HCT116 (cell line): ENCODE measurements around the gene PRRX1. TPM values are rescaled to one million over a fixed set of nuclear protein-coding genes. Genes with fewer than 3 reads are reported as not detected.

Experiments used
- ATAC-seq: fragments of 200-7000 bp; cut with Tn5 transposase; 2 replicates; pipeline ENCODE4 v1.9.1; 2020; ENCODE audit warnings: mild to moderate bottlenecking, moderate library complexity
- BruUV-seq: library from RNA; stranded (reverse); fragments of 400-500 nt; replicated peaks from 2 replicates; lab custom pipeline; 2021; lab: Mats Ljungman, UMichigan
- CTCF ChIA-PET: fragments of 300-600 bp; sonication (Branson Sonifier 250); formaldehyde crosslinking; loops from one replicate; lab custom pipeline; 2021; ENCODE audit warnings: antibody characterized with exemption; lab: Charles Lee
- POLR2A ChIA-PET: fragments of 300-600, 350-600 bp; sonication (Branson Sonifier 250); formaldehyde crosslinking; loops from one replicate; lab custom pipeline; 2021; ENCODE audit warnings: antibody characterized with exemption; lab: Charles Lee
- RAD21 ChIA-PET, 2 experiments: fragments of 300-600 bp; sonication (Branson Sonifier 250); formaldehyde crosslinking; loops; one replicate each; lab custom pipeline; 2023; ENCODE audit warnings: low total read pairs in 2 of 2; ENCODE audit not compliant: uncharacterized antibody in 2 of 2, unreplicated experiment in 2 of 2, low non-redundant PET in 1 of 2; lab: Charles Lee
- DNase-seq: peaks from one replicate; pipeline ENCODE4 v3.0.0-alpha.2; 2010; ENCODE audit warnings: low read depth, low spot score
- H2AFZ ChIP-seq: fragments of 200-600 bp; shearing (Covaris generic), sonication (generic); 2 replicates; pipeline ENCODE4 v1.6.1; 2017; ENCODE audit warnings: low read depth, mixed run types, mixed read lengths, antibody characterized with exemption, low read length; ENCODE audit not compliant: poor library complexity, severe bottlenecking
- H3K27ac ChIP-seq: 2 replicates; pipeline ENCODE4 v1.5.1; 2012; ENCODE audit warnings: low read depth, low read length
- H3K27me3 ChIP-seq: fragments of 200-600 bp; sonication (generic); 2 replicates; pipeline ENCODE4 v1.6.1; 2016; ENCODE audit warnings: mixed run types, low read length, mixed read lengths; ENCODE audit not compliant: insufficient read depth
- H3K36me3 ChIP-seq, 2 experiments: fragments of 200-500 bp in 1 of 2; fragments of 200-600 bp in 1 of 2; sonication (Bioruptor generic) in 1 of 2; sonication (generic) in 1 of 2; 2 replicates each; pipeline versions ENCODE4 v1.5.1 to v1.6.1; 2014 to 2016; ENCODE audit warnings: low read length in 2 of 2, inconsistent platforms in 1 of 2, mixed read lengths in 1 of 2, mixed run types in 1 of 2; ENCODE audit not compliant: insufficient read depth in 2 of 2, control insufficient read depth in 1 of 2
- H3K4me1 ChIP-seq, 2 experiments: fragments of 200-600 bp in 1 of 2; sonication (generic) in 1 of 2; 2 replicates each; pipeline versions ENCODE4 v1.5.1 to v1.6.1; 2012 to 2017; ENCODE audit warnings: low read length in 2 of 2, inconsistent platforms in 1 of 2, mild to moderate bottlenecking in 1 of 2, mixed read lengths in 1 of 2, mixed run types in 1 of 2, moderate library complexity in 1 of 2; ENCODE audit not compliant: insufficient read depth in 2 of 2, control insufficient read depth in 1 of 2
- H3K4me2 ChIP-seq: fragments of 200-600 bp; sonication (generic); 2 replicates; pipeline ENCODE4 v1.6.1; 2017; ENCODE audit warnings: mixed run types, low read length, mixed read lengths
- H3K4me3 ChIP-seq, 2 experiments: fragments of 200-600 bp in 1 of 2; sonication (generic) in 1 of 2; replicated peaks in 1 of 2; 2 replicates each; pipeline ENCODE4 v1.5.1; 2011 to 2016; ENCODE audit warnings: low read length in 2 of 2, control low read depth in 1 of 2, low read depth in 1 of 2, mild to moderate bottlenecking in 1 of 2, mixed read lengths in 1 of 2, mixed run types in 1 of 2
- H3K79me2 ChIP-seq: fragments of 200-600 bp; sonication (generic); 2 replicates; pipeline ENCODE4 v1.6.1; 2017; ENCODE audit warnings: mild to moderate bottlenecking, mixed run types, low read length, moderate library complexity, mixed read lengths; ENCODE audit not compliant: insufficient read depth
- H3K9ac ChIP-seq: fragments of 200-600 bp; sonication (generic); 2 replicates; pipeline ENCODE4 v1.6.1; 2016; ENCODE audit warnings: low read length, mixed read lengths
- H3K9me2 ChIP-seq: fragments of 200-600 bp; sonication (generic), shearing (Covaris generic); 2 replicates; pipeline ENCODE4 v1.6.1; 2017; ENCODE audit warnings: mixed run types, mild to moderate bottlenecking, moderate library complexity; ENCODE audit not compliant: insufficient read depth
- H3K9me3 ChIP-seq, 2 experiments: fragments of 200-500 bp in 1 of 2; fragments of 200-600 bp in 1 of 2; sonication (Bioruptor generic) in 1 of 2; sonication (generic) in 1 of 2; 2 replicates each; pipeline ENCODE4 v1.6.1; 2014 to 2017; ENCODE audit warnings: low read length in 2 of 2, mixed read lengths in 2 of 2, inconsistent platforms in 1 of 2, low read depth in 1 of 2, mild to moderate bottlenecking in 1 of 2, mixed run types in 1 of 2, moderate library complexity in 1 of 2; ENCODE audit not compliant: control insufficient read depth in 1 of 2, insufficient read depth in 1 of 2
- H4K20me1 ChIP-seq: fragments of 200-600 bp; sonication (generic), shearing (Covaris generic); 2 replicates; pipeline ENCODE4 v1.6.1; 2017; ENCODE audit warnings: mixed run types, mild to moderate bottlenecking, moderate library complexity; ENCODE audit not compliant: insufficient read depth
- ATF3 ChIP-seq: IDR thresholded peaks from 2 replicates; pipeline ENCODE4 v1.6.1; 2012
- CBX3 ChIP-seq: IDR thresholded peaks from 2 replicates; pipeline ENCODE4 v1.6.1; 2012; ENCODE audit warnings: low read depth
- CEBPB ChIP-seq: IDR thresholded peaks from 2 replicates; pipeline ENCODE4 v1.6.1; 2012; ENCODE audit warnings: low read depth
- CTCF ChIP-seq, 3 experiments: fragments of 200-600 bp in 1 of 3; sonication (generic) in 1 of 3; IDR thresholded peaks in 2 of 3; conservative IDR thresholded peaks in 1 of 3; 2 replicates each; pipeline ENCODE4 v1.5.1; 2012 to 2017; ENCODE audit warnings: low read depth in 2 of 3, low read length in 2 of 3, antibody characterized with exemption in 1 of 3, borderline replicate concordance in 1 of 3, control low read depth in 1 of 3, mild to moderate bottlenecking in 1 of 3, mixed read lengths in 1 of 3, mixed run types in 1 of 3, moderate library complexity in 1 of 3; ENCODE audit not compliant: insufficient read depth in 1 of 3
- EGR1 ChIP-seq: IDR thresholded peaks from 2 replicates; pipeline ENCODE4 v1.6.1; 2012; ENCODE audit warnings: low read depth
- ELF1 ChIP-seq: IDR thresholded peaks from 2 replicates; pipeline ENCODE4 v1.6.1; 2012; ENCODE audit warnings: low read depth, borderline replicate concordance
- EZH2 ChIP-seq: fragments of 200-600 bp; sonication (generic); IDR thresholded peaks from 2 replicates; pipeline ENCODE4 v1.6.1; 2017; ENCODE audit warnings: antibody characterized with exemption, mixed run types
- EZH2phosphoT487 ChIP-seq: fragments of 200-600 bp; IDR thresholded peaks from 2 replicates; pipeline ENCODE4 v1.6.1; 2018; ENCODE audit warnings: antibody characterized with exemption, borderline replicate concordance
- FOSL1 ChIP-seq: IDR thresholded peaks from 2 replicates; pipeline ENCODE4 v1.6.1; 2012; ENCODE audit warnings: low read depth
- JUND ChIP-seq: IDR thresholded peaks from 2 replicates; pipeline ENCODE4 v1.6.1; 2012
- MAX ChIP-seq: IDR thresholded peaks from 2 replicates; pipeline ENCODE4 v1.6.1; 2012
- POLR2A ChIP-seq: IDR thresholded peaks from 2 replicates; pipeline ENCODE4 v1.7.0; 2011; ENCODE audit warnings: borderline replicate concordance; ENCODE audit not compliant: insufficient read depth, insufficient read length; ENCODE audit errors: extremely low read depth
- POLR2AphosphoS5 ChIP-seq: IDR thresholded peaks from 2 replicates; pipeline ENCODE4 v1.6.1; 2011; ENCODE audit warnings: mild to moderate bottlenecking, low read depth, low read length, moderate library complexity
- RAD21 ChIP-seq: IDR thresholded peaks from 2 replicates; pipeline ENCODE4 v1.6.1; 2012; ENCODE audit warnings: low read depth, mild to moderate bottlenecking
- SIN3A ChIP-seq: IDR thresholded peaks from 2 replicates; pipeline ENCODE4 v1.6.1; 2012; ENCODE audit warnings: low read depth
- SP1 ChIP-seq: IDR thresholded peaks from 2 replicates; pipeline ENCODE4 v1.6.1; 2012; ENCODE audit warnings: low read depth
- TCF7L2 ChIP-seq: IDR thresholded peaks from 2 replicates; pipeline ENCODE4 v1.7.0; 2011; ENCODE audit warnings: borderline replicate concordance, inconsistent platforms; ENCODE audit not compliant: insufficient read depth, insufficient read length; ENCODE audit errors: extremely low read depth
- YY1 ChIP-seq: IDR thresholded peaks from 2 replicates; pipeline ENCODE4 v1.6.1; 2011; ENCODE audit warnings: low read length, low read depth, moderate library complexity, mild to moderate bottlenecking; ENCODE audit not compliant: insufficient replicate concordance; ENCODE audit errors: extremely low read depth
- ZBTB33 ChIP-seq: IDR thresholded peaks from 2 replicates; pipeline ENCODE4 v1.6.1; 2011; ENCODE audit warnings: mild to moderate bottlenecking, low read length, moderate library complexity; ENCODE audit not compliant: insufficient replicate concordance; ENCODE audit errors: extremely low read depth
- intact Hi-C: fragments of 100-400 bp; cut with micrococcal nuclease; formaldehyde crosslinking; loops from 2 replicates; pipeline ENCODE4 v1.10.0; 2022
- total RNA-seq: library from RNA; stranded (reverse); gene quantifications from one replicate; pipeline ENCODE4 v1.2.1, GENCODE V29; 2021; ENCODE audit not compliant: unreplicated experiment

Gene PRRX1
- total RNA-seq, 1 experiment from 2014 or later = 0.37 TPM

- intact Hi-C loops = no loop called here
- DNase-seq = no peak
- Histone ChIP-seq H4K20me1 (no peaks in the 10 kb centered on the region), H3K4me2 (no peak overlapping the region), H3K9me2 (no peaks in the 10 kb centered on the region; the same call in 1 of the 2 replicates), H3K9me3 (no peaks in the 10 kb centered on the region), H3K36me3 (no peaks in the 10 kb centered on the region), H3K4me3 (no peak overlapping the region), H3K9ac (no peak overlapping the region), H2AFZ (no peak overlapping the region), H3K27me3 (no peaks in the 10 kb centered on the region), H3K27ac (no peak overlapping the region), H3K4me1 (no peaks in the 10 kb centered on the region), H3K79me2 (no peaks in the 10 kb centered on the region)
- ChIA-PET RAD21 (no interaction called here), CTCF (no interaction called here), POLR2A (no interaction called here)
- TF ChIP-seq YY1 (no peak), EGR1 (no peak), MAX (no peak), POLR2A (no peak), CTCF (IDR thresholded peaks at IDR 0.05 in 2 of 3, conservative IDR thresholded peaks at IDR 0.05 in 1 of 3; ENCODE audit: borderline replicate concordance in 1 of 3, insufficient read depth in 1 of 3, low read depth in 2 of 3, low read length in 2 of 3) (no peak), EZH2 (no peak), FOSL1 (no peak), ELF1 (no peak), POLR2AphosphoS5 (no peak), RAD21 (no peak), SP1 (no peak), EZH2phosphoT487 (no peak), CEBPB (no peak), JUND (no peak), SIN3A (no peak), TCF7L2 (no peak), ZBTB33 (no peak), CBX3 (no peak), ATF3 (no peak)
- no peak for ATAC-seq
- BruUV-seq = no TSS peak
Observed at GRCh38 chr1:170640581-170640980, 23.4 kb upstream of the PRRX1 start.
